Measurements from ENCODE around the gene SUCO.

SUCO gene

GRCh38 chr1:172623748-172624147, 90.8 kb downstream of the SUCO start:
- H3K36me3 ChIP-seq: no peaks in the 10 kb centered on the region
- H3K4me2 ChIP-seq: no peak overlapping the region
- no peak for TF ChIP-seq Cebpa-rat (IDR thresholded peaks at IDR 0.05)
- H3K4me1 ChIP-seq: peaks cover 15% of the 10 kb centered on the region
- no peaks in the 10 kb centered on the region for H3K27me3 ChIP-seq
- H3K4me3 ChIP-seq: no peak overlapping the region
- no peak overlapping the region for H3K9ac ChIP-seq
- no peaks in the 10 kb centered on the region for H4K20me1 ChIP-seq
- H3K27ac ChIP-seq: no peak overlapping the region
- H3K9me3 ChIP-seq: peaks cover 36% of the 10 kb centered on the region

GRCh38 chr1:172626845-172627244, 93.9 kb downstream of the SUCO start:
- Histone ChIP-seq H3K4me1 (peaks cover 23% of the 10 kb centered on the region), H4K20me1 (no peaks in the 10 kb centered on the region), H3K4me2 (no peak overlapping the region), H3K27me3 (no peaks in the 10 kb centered on the region), H3K9ac (no peak overlapping the region), H3K36me3 (no peaks in the 10 kb centered on the region), H3K4me3 (no peak overlapping the region), H3K27ac (no peak overlapping the region), H3K9me3 (peaks cover 11% of the 10 kb centered on the region)
- TF ChIP-seq Cebpa-rat (IDR thresholded peaks at IDR 0.05): no peak

GRCh38 chr1:172627702-172628101, 94.8 kb downstream of the SUCO start:
- H3K27ac ChIP-seq: no peak overlapping the region; the same call in 1 of the 2 replicates
- H3K4me3 ChIP-seq: no peak overlapping the region
- no peaks in the 10 kb centered on the region for H3K27me3 ChIP-seq
- H3K4me1 ChIP-seq: peaks cover 23% of the 10 kb centered on the region
- no peaks in the 10 kb centered on the region for H3K36me3 ChIP-seq
- H3K4me2 ChIP-seq: peak overlapping the region; percentile 57
- H3K9me3 ChIP-seq: peaks cover 9% of the 10 kb centered on the region
- H3K9ac ChIP-seq: no peak overlapping the region
- no peaks in the 10 kb centered on the region for H4K20me1 ChIP-seq
- no peak for TF ChIP-seq Cebpa-rat (IDR thresholded peaks at IDR 0.05)

- no peaks in the 10 kb centered on the region for H3K36me3 ChIP-seq
- H3K9ac ChIP-seq: no peak overlapping the region
- no peaks in the 10 kb centered on the region for H3K27me3 ChIP-seq
- no peak overlapping the region for H3K27ac ChIP-seq
- H4K20me1 ChIP-seq: no peaks in the 10 kb centered on the region
- TF ChIP-seq Cebpa-rat (IDR thresholded peaks at IDR 0.05): no peak
- H3K4me3 ChIP-seq: no peak overlapping the region
- peaks cover 23% of the 10 kb centered on the region for H3K4me1 ChIP-seq
- peak overlapping the region; percentile 57 for H3K4me2 ChIP-seq
- peaks cover 9% of the 10 kb centered on the region for H3K9me3 ChIP-seq
Observed at GRCh38 chr1:172628401-172628800, 95.5 kb downstream of the SUCO start.

- Histone ChIP-seq H3K36me3 (no peaks in the 10 kb centered on the region), H3K9ac (no peak overlapping the region), H4K20me1 (no peaks in the 10 kb centered on the region), H3K4me3 (no peak overlapping the region), H3K27ac (no peak overlapping the region), H3K27me3 (no peaks in the 10 kb centered on the region), H3K4me2 (no peak overlapping the region), H3K9me3 (peaks cover 9% of the 10 kb centered on the region), H3K4me1 (peaks cover 23% of the 10 kb centered on the region)
- TF ChIP-seq Cebpa-rat (IDR thresholded peaks at IDR 0.05): no peak
Observed at GRCh38 chr1:172629170-172629569, 96.2 kb downstream of the SUCO start.

- H3K4me1 ChIP-seq: peaks cover 23% of the 10 kb centered on the region
- no peak overlapping the region for H3K4me3 ChIP-seq
- no peak overlapping the region for H3K9ac ChIP-seq
- H3K27me3 ChIP-seq: no peaks in the 10 kb centered on the region
- no peaks in the 10 kb centered on the region for H4K20me1 ChIP-seq
- H3K27ac ChIP-seq: no peak overlapping the region
- no peak for TF ChIP-seq Cebpa-rat (IDR thresholded peaks at IDR 0.05)
- H3K36me3 ChIP-seq: no peaks in the 10 kb centered on the region
- H3K9me3 ChIP-seq: peaks cover 9% of the 10 kb centered on the region
- H3K4me2 ChIP-seq: no peak overlapping the region
Observed at GRCh38 chr1:172629638-172630037, 96.7 kb downstream of the SUCO start.

- Histone ChIP-seq H3K4me1 (peaks cover 23% of the 10 kb centered on the region), H3K27ac (no peak overlapping the region), H3K4me3 (no peak overlapping the region), H3K36me3 (no peaks in the 10 kb centered on the region), H3K9me3 (peaks cover 9% of the 10 kb centered on the region), H3K9ac (no peak overlapping the region), H3K4me2 (no peak overlapping the region), H3K27me3 (no peaks in the 10 kb centered on the region), H4K20me1 (no peaks in the 10 kb centered on the region)
- no peak for TF ChIP-seq Cebpa-rat (IDR thresholded peaks at IDR 0.05)
Observed at GRCh38 chr1:172630056-172630818, 97.3 kb downstream of the SUCO start.

GRCh38 chr1:172630868-172631267, 97.9 kb downstream of the SUCO start:
- TF ChIP-seq Cebpa-rat (IDR thresholded peaks at IDR 0.05): no peak
- Histone ChIP-seq H4K20me1 (no peaks in the 10 kb centered on the region), H3K36me3 (no peaks in the 10 kb centered on the region), H3K4me1 (peaks cover 23% of the 10 kb centered on the region), H3K27ac (no peak overlapping the region), H3K9me3 (peaks cover 9% of the 10 kb centered on the region), H3K4me2 (no peak overlapping the region), H3K27me3 (no peaks in the 10 kb centered on the region), H3K9ac (no peak overlapping the region), H3K4me3 (no peak overlapping the region)

- 0 out of 2 replicates have a peak, but pooled peaks cover under 1% of the 10 kb centered on the region for H3K4me1 ChIP-seq
- H3K27me3 ChIP-seq: no peaks in the 10 kb centered on the region
- H3K9ac ChIP-seq: no peak overlapping the region
- H3K36me3 ChIP-seq: no peaks in the 10 kb centered on the region
- no peak overlapping the region for H3K27ac ChIP-seq
- TF ChIP-seq Cebpa-rat (IDR thresholded peaks at IDR 0.05): no peak
- no peak overlapping the region for H3K4me2 ChIP-seq
- H3K9me3 ChIP-seq: no peaks in the 10 kb centered on the region
- no peak overlapping the region for H3K4me3 ChIP-seq
- no peaks in the 10 kb centered on the region for H4K20me1 ChIP-seq
Observed at GRCh38 chr1:172637522-172637921, 104.6 kb downstream of the SUCO start.

- Histone ChIP-seq H3K4me3 (no peak overlapping the region), H3K4me2 (no peak overlapping the region), H3K27me3 (no peaks in the 10 kb centered on the region), H3K27ac (no peak overlapping the region), H3K9ac (no peak overlapping the region), H3K36me3 (no peaks in the 10 kb centered on the region), H3K9me3 (no peaks in the 10 kb centered on the region), H3K4me1 (peaks cover 8% of the 10 kb centered on the region), H4K20me1 (no peaks in the 10 kb centered on the region)
- TF ChIP-seq Cebpa-rat (IDR thresholded peaks at IDR 0.05): no peak
Observed at GRCh38 chr1:172638249-172638648, 105.3 kb downstream of the SUCO start.
